Measurements from ENCODE around the gene SLC35B1. TPM values are rescaled to one million over a fixed set of nuclear protein-coding genes. Genes with fewer than 3 reads are reported as not detected.

SLC35B1 gene
- total RNA-seq, 1 experiment from 2014 or later, result 44.7 TPM

GRCh38 chr17:49716668-49717364 lies 9.1 kb upstream of the SLC35B1 start:
- no TSS peak for BruUV-seq (replicated peaks)
- no peak overlapping the region for H3K4me2 ChIP-seq
- DNase-seq, result no peak
- no peaks in the 10 kb centered on the region for H3K4me1 ChIP-seq (replicated peaks; ENCODE audit: insufficient read depth)
- H3K27ac ChIP-seq, result no peak overlapping the region
- no peaks in the 10 kb centered on the region for H3K9me2 ChIP-seq (ENCODE audit: insufficient read depth)
- H3F3A ChIP-seq (ENCODE audit: insufficient read depth, low read depth), result no peaks in the 10 kb centered on the region
- H3K79me2 ChIP-seq (ENCODE audit: low read depth), result no peaks in the 10 kb centered on the region
- no peak overlapping the region for H3K4me3 ChIP-seq
- no peak for TF ChIP-seq EZH2 (IDR thresholded peaks at IDR 0.05; ENCODE audit: low read depth)
- TF ChIP-seq CTCF (conservative IDR thresholded peaks at IDR 0.05), result no peak
- intact Hi-C loops (cut with micrococcal nuclease; ENCODE audit: unreplicated experiment), result no loop called here
- H2AFZ ChIP-seq, result no peak overlapping the region
- no peaks in the 10 kb centered on the region; the same call in 1 of the 2 replicates for H3K9me3 ChIP-seq (ENCODE audit: insufficient read depth, low read depth)
- POLR2A ChIA-PET (ENCODE audit: unreplicated experiment), result no interaction called here
- no peaks in the 10 kb centered on the region for H4K20me1 ChIP-seq (ENCODE audit: insufficient read depth)
- CTCF ChIA-PET, result no interaction called here
- H3K36me3 ChIP-seq (ENCODE audit: low read depth), result no peaks in the 10 kb centered on the region
- H3K27me3 ChIP-seq (ENCODE audit: insufficient read depth, low read depth), result no peaks in the 10 kb centered on the region

DNA sequence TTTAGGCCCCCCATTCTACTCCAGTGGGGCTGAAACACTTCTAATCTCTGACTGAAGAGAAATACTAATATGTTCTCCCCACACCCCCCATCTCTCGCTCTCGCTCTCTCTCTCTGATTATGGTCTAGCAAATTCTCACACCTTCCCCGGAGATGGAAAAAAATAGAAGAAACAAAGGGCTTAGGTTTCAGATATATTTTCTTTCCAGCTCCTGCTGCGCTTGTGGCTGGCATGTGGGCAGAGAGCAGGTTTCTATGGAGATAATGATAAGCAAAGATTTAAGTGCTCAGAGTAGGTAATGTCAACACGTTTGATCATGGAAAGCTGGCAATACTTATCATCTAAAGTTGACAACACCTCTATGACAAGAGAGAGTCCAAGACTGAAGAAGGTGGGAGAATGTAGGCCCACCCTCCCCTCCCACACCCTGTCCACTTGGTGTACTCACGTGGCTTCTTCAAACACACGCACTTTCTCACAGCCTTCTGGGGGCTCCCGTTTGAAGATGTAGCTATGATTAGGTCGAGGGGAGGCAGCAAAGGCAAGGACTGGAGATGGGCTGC lies 8.0 kb upstream of the SLC35B1 start:
- H3K27me3 ChIP-seq (ENCODE audit: insufficient read depth, low read depth), result no peaks in the 10 kb centered on the region
- TF ChIP-seq EZH2 (IDR thresholded peaks at IDR 0.05; ENCODE audit: low read depth), result no peak
- no peak for TF ChIP-seq CTCF (conservative IDR thresholded peaks at IDR 0.05)
- H3K4me3 ChIP-seq, result no peak overlapping the region
- H3K4me1 ChIP-seq (replicated peaks; ENCODE audit: insufficient read depth), result no peaks in the 10 kb centered on the region
- BruUV-seq (replicated peaks), result no TSS peak
- H2AFZ ChIP-seq, result no peak overlapping the region
- intact Hi-C loops (cut with micrococcal nuclease; ENCODE audit: unreplicated experiment), result no loop called here
- H3F3A ChIP-seq (ENCODE audit: insufficient read depth, low read depth), result no peaks in the 10 kb centered on the region
- ChIA-PET POLR2A (ENCODE audit: unreplicated experiment) (no interaction called here), CTCF (interaction anchor here (0.5 kb wide), 1 partner anchor 1472 kb away, joined by 7 read pairs; no protein-coding TSS in a partner anchor)
- H3K4me2 ChIP-seq, result no peak overlapping the region
- H3K36me3 ChIP-seq (ENCODE audit: low read depth), result no peaks in the 10 kb centered on the region
- no peaks in the 10 kb centered on the region for H3K9me2 ChIP-seq (ENCODE audit: insufficient read depth)
- H3K27ac ChIP-seq, result no peak overlapping the region
- H3K9me3 ChIP-seq (ENCODE audit: insufficient read depth, low read depth), result no peaks in the 10 kb centered on the region; the same call in 1 of the 2 replicates
- no peaks in the 10 kb centered on the region for H3K79me2 ChIP-seq (ENCODE audit: low read depth)
- H4K20me1 ChIP-seq (ENCODE audit: insufficient read depth), result no peaks in the 10 kb centered on the region
- no peak for DNase-seq

DNA sequence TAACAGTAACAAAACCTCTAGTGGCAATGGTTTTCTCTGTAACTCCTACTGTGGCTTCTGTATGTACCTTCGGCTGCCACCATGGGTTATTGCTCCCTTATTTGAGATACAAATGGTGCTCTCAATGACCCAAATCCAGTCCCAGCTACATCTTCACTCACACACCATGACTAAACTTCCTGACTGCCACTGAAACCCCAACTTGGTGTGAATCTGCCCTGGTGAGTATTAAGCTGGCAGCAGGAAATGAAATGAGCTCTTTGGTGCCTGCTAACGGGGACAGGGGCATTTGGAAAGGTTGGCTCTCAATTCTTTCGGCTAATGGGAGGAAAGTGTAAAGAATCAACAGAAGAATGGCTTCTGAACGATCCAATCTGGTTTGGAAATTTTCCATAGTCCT lies 7.5 kb upstream of the SLC35B1 start:
- intact Hi-C loops (cut with micrococcal nuclease; ENCODE audit: unreplicated experiment), result no loop called here
- no peaks in the 10 kb centered on the region for H3K27me3 ChIP-seq (ENCODE audit: insufficient read depth, low read depth)
- no TSS peak for BruUV-seq (replicated peaks)

More for the DNA sequence above, 7.5 kb upstream of the SLC35B1 start:
- TF ChIP-seq CTCF (conservative IDR thresholded peaks at IDR 0.05) (no peak), EZH2 (IDR thresholded peaks at IDR 0.05; ENCODE audit: low read depth) (no peak)
- Histone ChIP-seq H3K27ac (no peak overlapping the region), H2AFZ (no peak overlapping the region), H3K4me2 (no peak overlapping the region), H3K9me2 (ENCODE audit: insufficient read depth) (no peaks in the 10 kb centered on the region), H3K9me3 (ENCODE audit: insufficient read depth, low read depth) (no peaks in the 10 kb centered on the region; the same call in 1 of the 2 replicates), H3K4me3 (no peak overlapping the region), H3K79me2 (ENCODE audit: low read depth) (no peaks in the 10 kb centered on the region), H3K36me3 (ENCODE audit: low read depth) (no peaks in the 10 kb centered on the region), H3F3A (ENCODE audit: insufficient read depth, low read depth) (no peaks in the 10 kb centered on the region), H3K4me1 (replicated peaks; ENCODE audit: insufficient read depth) (no peaks in the 10 kb centered on the region), H4K20me1 (ENCODE audit: insufficient read depth) (no peaks in the 10 kb centered on the region)
- ChIA-PET POLR2A (ENCODE audit: unreplicated experiment) (no interaction called here), CTCF (no interaction called here)
- no peak for DNase-seq
